ENCODE measurements around the gene SIGLEC8. TPM values are rescaled to one million over a fixed set of nuclear protein-coding genes. Genes with fewer than 3 reads are reported as not detected.

Gene SIGLEC8
- total and polyA plus RNA-seq, 12 donors, result 0.33 to 34.0 (median 5.5) TPM

GRCh38 chr19:51473009-51473707 lies 14.9 kb upstream of the SIGLEC8 start:
- intact Hi-C loops (cut with DNase I), result loop anchor here in 1 of 2 donors (2.0 kb wide), 1 partner anchor 184 kb away; no protein-coding TSS in a partner anchor
- peak; percentile 66 to 90 (median 80) for TF ChIP-seq CTCF (IDR thresholded peaks at IDR 0.05)
- TF ChIP-seq POLR2A (IDR thresholded peaks at IDR 0.05), result no peak
- 27 to 36% (median 30%) methylated on average over 7 of the region's 7 CpGs for WGBS, 4 donors
- Histone ChIP-seq H3K36me3 (replicated peaks in 1 of 2) (no peaks in the 10 kb centered on the region), H3K27ac (no peak overlapping the region), H3K4me3 (no peak overlapping the region), H3K27me3 (no peaks in the 10 kb centered on the region), H3K9me3 (replicated peaks in 1 of 3) (no peaks in the 10 kb centered on the region), H3K4me1 (replicated peaks in 1 of 2) (no peaks in the 10 kb centered on the region)
- peak; percentile 71 to 92 (median 79) for DNase-seq

- no peaks in the 10 kb centered on the region for H3K27me3 ChIP-seq
- intact Hi-C loops (cut with DNase I), result loop anchor here in 1 of 2 donors (2.0 kb wide), 1 partner anchor 184 kb away; no protein-coding TSS in a partner anchor
These were observed 14.4 kb upstream of the SIGLEC8 start for GRCh38 chr19:51472607-51473006.

GRCh38 chr19:51471527-51471926 lies 13.3 kb upstream of the SIGLEC8 start:
- WGBS, 4 donors, result 63 to 73% (median 68%) methylated on average over 1 of the region's 1 CpG
- no peaks in the 10 kb centered on the region for H3K4me1 ChIP-seq (replicated peaks in 1 of 2)
- TF ChIP-seq POLR2A (IDR thresholded peaks at IDR 0.05) (no peak), CTCF (IDR thresholded peaks at IDR 0.05) (no peak)
- intact Hi-C loops (cut with DNase I), result no loop called here
- no peak for DNase-seq
- H3K36me3 ChIP-seq (replicated peaks in 1 of 2), result no peaks in the 10 kb centered on the region
- H3K4me3 ChIP-seq, result no peak overlapping the region
- H3K27me3 ChIP-seq, result no peaks in the 10 kb centered on the region
- H3K27ac ChIP-seq, result no peak overlapping the region
- no peaks in the 10 kb centered on the region for H3K9me3 ChIP-seq (replicated peaks in 1 of 3)

More at GRCh38 chr19:51472607-51473006, 14.4 kb upstream of the SIGLEC8 start:
- Histone ChIP-seq H3K27ac (no peak overlapping the region), H3K9me3 (replicated peaks in 1 of 3) (no peaks in the 10 kb centered on the region), H3K4me1 (replicated peaks in 1 of 2) (no peaks in the 10 kb centered on the region), H3K36me3 (replicated peaks in 1 of 2) (no peaks in the 10 kb centered on the region), H3K4me3 (no peak overlapping the region)
- WGBS, 4 donors, result 11 to 16% (median 13%) methylated on average over 4 of the region's 4 CpGs
- TF ChIP-seq CTCF (IDR thresholded peaks at IDR 0.05) (no peak), POLR2A (IDR thresholded peaks at IDR 0.05) (no peak)
- no peak for DNase-seq

GRCh38 chr19:51470966-51471365 lies 12.7 kb upstream of the SIGLEC8 start:
- H3K4me1 ChIP-seq (replicated peaks in 1 of 2), result no peaks in the 10 kb centered on the region
- H3K9me3 ChIP-seq (replicated peaks in 1 of 3), result no peaks in the 10 kb centered on the region
- TF ChIP-seq CTCF (IDR thresholded peaks at IDR 0.05) (no peak), POLR2A (IDR thresholded peaks at IDR 0.05) (no peak)
- H3K27ac ChIP-seq, result no peak overlapping the region
- WGBS, 4 donors, result 59 to 68% (median 62%) methylated on average over 8 to 9 of the region's 9 CpGs
- H3K36me3 ChIP-seq (replicated peaks in 1 of 2), result no peaks in the 10 kb centered on the region
- no peak overlapping the region for H3K4me3 ChIP-seq
- H3K27me3 ChIP-seq, result no peaks in the 10 kb centered on the region
- DNase-seq, result peak in 1 of 7 donors; percentile 9
- intact Hi-C loops (cut with DNase I), result no loop called here
